Stimulated activated CD4-positive, alpha-beta T cell treated with anti-CD3 and anti-CD28 coated beads, Interleukin-1b, Interleukin-23, amount 100 ng/mL, for 1 hour (primary cell): ENCODE data around the gene RBFOX1.

Experiments
- DNase-seq, 2 donors: peaks; one replicate each; pipeline ENCODE4 v3.0.0-alpha.2; 2020; ENCODE audit warnings: low read depth in 2 of 2

The RBFOX1 gene

DNA sequence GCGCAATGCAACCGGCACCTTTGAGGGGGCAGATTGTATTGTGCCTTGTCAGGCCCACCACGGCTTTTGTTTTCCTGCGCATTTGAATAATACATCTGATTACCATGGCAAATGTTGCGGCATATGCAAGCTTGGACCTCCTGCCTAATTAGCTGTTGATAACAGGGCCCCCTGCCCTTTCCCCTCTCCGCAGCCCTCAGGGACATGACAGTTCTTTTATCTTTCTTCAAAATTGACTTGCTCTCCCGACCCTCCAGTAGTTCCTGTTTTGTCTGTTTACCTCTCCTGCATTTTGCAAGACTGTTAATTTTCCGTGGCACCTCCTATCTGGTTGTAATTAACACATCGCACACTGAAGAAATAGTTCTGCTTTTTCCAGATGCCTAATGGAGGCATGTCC, 86.8 kb downstream of the RBFOX1 start:
- DNase-seq = no peak

DNA sequence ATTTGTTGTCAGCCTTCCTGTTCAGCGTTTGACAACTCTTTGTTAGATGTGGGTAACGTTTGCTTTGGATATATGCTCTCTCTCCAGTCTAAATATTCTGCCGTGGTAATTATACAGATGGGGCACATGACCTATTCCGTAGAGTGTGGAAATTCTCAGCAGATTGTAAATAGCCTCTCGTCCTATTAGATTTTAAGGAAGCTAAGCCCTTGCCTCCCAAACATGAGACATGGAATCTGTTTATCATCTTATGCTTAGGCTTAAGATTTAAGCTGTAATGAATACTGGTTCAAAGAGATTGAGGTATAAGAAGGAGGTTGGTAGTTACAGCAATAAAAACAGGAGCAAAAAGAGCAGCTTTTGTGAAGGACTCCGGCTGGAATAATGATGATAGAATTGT, 87.4 kb downstream of the RBFOX1 start:
- no peak for DNase-seq

DNA sequence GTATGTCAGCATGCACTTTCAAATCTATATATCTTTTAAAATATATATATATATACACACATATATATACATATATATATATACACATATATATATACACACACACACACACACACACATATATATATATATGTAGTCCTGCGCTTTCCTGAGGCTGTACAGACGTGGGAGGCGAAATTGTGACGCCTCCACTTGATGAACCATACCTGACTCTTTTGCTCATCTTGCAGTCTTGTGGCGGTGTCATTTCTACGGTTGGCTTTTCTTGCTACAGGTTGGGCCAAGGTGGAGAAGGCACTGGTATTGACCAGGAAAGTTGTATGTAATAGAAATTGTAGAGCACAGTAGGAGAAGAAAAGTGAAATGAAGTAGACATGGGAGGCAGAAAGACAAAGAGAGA, 88.2 kb downstream of the RBFOX1 start:
- no peak for DNase-seq

DNA sequence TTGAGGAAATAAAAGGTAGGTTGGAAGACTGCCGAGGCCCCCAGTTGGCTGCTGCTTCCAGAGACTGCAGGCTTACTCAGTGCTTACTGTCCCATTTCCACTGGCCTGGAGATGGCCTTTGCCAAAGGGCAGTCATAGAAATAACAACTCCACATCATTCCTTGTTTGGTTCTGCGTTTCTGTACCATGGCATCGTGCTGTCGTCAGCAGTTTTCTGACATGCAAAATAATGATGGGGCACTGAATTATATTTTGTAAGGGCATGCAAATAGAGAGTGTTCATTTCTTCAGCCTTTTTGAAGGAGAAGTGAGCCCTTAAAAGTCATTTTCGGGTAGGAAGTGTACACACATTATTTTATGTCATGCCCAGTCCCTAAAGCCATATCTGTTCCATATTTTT, 88.9 kb downstream of the RBFOX1 start:
- no peak for DNase-seq

DNA sequence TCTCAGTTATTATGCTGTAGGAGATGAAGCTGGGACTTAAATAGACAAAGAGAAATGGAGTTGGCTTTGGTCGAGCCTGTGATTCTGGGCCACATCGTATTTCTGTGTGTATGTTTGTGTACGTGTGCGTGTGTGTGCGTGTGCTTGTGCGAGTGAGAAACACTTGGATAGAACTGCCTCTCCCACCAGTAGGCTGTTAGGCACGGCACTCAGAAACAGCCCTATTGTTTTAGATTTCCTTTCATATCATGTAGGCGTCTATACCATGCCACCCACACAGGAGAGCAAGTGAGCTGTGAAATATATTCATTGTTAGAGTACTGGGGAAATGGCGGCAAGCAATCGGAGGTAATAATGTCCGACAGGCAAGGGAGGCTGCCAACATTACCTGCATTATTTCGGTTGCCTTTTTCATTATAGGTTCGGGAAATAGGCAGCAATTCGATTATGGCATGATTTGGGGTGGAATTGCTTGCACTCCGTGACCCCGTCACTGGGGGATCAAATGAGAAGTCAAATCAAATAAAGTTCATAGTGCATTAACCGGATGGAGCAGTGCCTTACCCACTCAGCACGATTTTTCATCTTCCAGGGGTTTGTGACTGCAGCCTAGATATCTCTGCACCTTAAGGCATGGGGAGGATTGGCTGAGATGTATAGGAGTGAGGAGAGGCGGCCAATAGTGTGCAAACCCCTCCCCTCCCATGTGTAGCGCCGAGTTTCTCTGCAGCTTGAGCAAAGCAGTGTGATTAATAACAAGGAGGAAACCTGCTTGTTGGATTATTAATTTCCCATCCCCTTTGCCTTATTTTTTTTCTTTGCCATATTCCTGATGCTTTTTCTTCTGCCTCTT, 89.6 kb downstream of the RBFOX1 start:
- DNase-seq = no peak

DNA sequence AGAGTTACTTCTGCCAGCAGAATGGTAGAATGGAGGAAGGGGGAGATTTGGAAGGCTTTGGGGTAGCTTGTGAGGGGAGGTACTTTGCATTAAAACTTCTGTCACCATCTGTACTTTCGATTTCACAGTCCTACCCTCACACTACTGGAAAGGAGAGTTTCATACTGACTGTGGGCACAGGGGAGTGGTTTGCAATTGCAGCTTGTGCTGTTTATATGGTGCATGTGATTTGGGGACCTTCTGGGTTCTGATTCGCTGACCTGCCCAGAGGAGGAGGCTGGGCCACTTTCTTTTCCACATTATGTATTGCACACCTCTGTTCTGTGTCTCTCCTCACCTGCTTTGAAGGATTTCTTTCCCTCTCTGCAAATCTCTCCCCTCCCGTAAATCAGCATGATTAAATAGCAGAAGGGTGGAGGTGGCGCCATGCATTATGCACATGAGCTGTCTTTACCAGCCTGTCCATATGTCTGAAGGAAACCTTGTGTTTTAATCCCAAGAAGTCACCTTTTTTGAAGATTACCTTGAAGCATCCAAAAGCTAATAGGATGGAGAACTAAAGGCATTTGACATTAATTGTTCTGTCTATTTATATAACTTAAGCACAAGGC, 90.9 kb downstream of the RBFOX1 start:
- DNase-seq = no peak

DNA sequence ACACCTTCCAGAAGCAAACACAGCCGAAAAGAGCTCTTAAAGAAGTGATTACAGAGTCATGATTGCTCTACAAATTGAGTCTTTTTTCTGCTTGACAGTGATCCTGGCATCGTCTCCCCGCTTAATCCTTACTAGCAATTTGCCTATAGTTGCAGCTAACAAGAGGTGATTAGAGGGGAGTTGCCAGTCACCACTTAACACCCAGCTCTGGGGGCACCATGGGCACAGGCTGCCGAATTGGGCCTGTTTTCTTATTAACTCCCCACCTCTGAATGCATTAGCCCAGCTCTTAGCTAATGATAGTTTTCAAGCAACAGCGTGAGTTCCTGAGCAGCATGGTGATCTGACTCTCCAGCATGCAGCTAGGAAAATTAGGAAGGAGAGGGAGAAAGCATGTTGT, 93.5 kb downstream of the RBFOX1 start:
- no peak for DNase-seq

DNA sequence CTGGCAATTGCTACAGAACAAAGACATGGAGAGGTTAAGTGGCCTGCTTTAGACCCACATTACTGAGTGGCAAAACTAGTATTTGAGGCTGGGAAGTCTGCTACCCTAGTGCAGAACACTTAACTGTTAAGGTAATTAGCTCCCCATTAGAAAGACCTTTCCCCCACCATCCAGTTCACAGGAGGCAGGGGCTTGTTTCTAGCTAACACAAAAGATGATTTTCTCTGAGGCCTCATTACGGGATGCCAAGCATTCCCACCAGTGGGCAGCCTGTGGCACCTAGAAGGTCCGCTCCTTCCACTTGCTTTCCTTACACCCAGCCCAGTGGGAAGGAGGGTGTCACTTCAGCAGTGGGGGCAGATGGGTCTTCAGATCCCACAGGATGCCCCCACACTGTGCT, 99.1 kb downstream of the RBFOX1 start:
- no peak for DNase-seq

DNA sequence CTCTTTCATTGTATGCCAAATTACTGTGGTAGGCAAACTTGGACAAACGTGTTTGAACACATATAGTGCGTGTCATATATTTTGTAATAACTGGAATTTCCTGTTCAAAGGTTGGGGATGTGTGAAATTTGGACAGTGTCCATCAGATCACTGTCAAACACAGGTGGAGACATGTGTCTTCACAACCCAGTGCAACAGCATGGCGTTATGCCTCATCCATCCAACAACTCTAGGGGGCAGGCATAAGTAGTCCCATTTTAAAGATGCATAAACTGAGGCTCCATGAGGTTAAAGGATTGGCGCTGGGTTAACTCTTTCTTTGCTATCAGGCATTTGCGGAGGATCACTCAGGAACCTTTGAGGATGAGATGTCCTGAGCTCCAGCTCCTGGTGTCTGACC, 103.7 kb downstream of the RBFOX1 start:
- no peak for DNase-seq

DNA sequence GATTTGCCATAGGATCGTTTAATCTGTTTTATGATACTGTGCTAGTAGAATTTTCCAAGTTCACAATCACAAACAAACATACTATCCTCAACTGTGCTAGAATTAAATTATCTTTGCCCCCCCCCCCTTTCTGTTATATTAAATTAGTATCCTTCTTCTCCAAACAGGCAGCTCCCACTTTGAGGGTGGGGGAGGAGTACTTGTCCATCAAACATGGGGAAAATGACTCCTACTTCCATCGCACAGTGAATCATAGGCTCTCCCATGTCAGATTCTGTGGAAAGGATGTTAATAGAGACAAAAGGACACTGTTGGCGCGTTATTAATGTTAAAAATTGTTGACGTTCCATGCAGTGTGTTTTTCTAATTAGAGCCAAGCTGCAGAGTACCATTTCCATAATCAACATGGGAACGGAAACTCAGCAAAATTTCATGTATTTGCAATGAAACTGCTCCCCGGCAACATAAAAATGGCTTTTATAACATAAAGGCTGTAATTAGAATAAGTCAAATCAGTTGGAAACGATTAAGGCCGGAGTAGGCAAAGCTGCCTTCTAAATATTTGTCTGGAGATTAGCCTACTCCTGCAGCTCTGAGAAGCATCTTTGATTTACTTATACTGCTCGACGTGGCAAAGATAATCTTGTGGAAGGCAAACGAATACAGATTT, 104.6 kb downstream of the RBFOX1 start:
- DNase-seq = no peak

DNA sequence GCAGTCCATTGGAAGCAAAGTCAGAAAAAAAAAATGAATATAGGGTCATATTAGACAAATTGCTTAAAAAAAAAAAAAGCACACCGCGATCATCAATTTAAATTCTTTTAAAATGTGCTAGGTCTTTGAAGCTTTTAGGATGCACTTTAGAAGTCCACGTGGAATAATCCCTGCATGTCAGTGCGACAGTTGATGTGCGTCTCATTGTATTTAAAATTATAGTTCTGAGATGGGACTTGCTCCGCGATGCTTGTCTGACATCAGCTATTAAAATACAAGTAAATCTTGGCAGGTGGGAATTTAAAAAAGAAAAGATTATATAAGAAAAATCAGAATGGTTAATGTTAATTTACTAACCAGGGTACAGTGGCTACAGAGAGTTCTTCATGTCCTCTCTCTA, 105.2 kb downstream of the RBFOX1 start:
- DNase-seq = no peak

DNA sequence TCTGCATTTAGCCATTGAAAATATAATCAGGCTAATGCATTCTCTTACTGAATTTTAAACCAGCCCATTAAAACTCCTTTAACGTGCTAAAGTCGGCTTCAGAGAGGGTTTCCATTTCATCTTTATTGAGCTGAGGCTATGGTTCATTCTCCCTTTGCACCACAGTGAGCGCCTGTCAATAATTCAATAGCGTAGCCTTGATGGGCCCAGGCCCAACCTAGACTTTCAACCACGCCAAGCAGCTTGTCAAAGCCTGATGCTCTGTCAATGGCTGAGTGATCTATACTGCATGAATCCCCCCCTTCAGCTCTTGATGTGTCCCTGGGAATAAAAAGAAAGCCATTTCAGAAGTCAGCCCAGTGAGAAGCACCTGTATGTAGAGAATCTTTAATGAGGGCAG, 106.0 kb downstream of the RBFOX1 start:
- no peak for DNase-seq

DNA sequence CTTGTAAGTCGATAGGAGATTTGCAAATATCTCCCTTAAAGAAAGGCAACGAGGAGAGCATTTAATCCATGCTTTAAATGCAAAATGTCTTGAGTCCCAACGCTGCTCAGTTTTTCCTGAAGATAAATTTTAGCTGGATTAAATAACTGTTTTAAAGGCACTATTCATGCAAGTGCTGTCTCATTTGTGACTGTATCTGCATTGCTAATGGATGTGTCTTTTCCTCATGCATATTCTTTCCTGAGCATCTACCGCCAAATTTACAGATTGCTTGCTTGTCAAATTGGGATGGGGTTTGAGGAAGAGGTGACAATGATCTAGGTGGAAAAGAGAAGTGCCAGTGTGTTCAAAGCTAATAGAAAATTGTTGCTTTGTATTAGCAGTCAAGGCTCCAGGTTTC, 106.9 kb downstream of the RBFOX1 start:
- DNase-seq = no peak

DNA sequence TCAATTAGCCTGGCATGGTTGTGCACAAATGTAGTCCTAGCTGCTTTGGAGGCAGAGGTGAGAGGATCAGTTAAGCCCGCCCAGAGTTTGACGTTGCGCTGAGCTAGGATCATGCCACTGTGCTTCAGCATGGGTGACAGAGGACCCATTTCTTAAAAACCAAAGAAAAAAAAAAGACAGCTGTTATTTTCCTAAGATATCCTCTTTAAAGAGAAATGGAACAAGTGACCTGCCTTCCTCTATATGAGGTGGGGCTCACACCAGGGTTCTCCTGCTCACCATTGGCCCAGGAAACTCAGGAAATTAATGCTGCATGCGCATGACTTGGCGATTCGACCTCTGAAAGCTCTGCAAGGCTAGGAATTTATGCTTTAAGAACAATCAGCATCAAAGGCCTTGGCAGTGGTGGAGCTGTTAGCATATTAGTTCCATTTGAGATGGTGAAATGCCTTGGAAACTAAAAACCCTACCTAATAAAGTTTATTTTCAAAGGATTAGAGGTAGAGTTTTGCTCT, 108.3 kb downstream of the RBFOX1 start:
- no peak for DNase-seq

DNA sequence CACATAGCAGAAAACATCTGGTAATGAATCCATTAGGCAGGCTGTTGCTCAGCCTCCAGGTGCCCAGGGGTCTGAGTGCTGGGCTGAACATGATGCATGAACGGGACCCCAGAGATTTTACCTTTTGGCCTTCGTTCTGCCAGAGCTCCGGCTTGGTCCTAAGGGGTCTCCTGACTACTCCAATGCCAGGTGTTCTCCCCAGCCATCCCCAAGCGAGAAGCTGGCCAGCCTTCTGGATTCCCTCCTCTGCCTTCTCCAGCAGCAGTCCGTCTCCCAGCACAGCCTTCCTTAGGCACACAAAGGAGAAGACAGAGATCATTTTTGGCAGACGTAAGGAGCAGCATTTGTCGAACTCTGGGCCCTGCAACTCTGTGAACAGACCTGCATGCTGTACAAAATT, 109.4 kb downstream of the RBFOX1 start:
- no peak for DNase-seq

DNA sequence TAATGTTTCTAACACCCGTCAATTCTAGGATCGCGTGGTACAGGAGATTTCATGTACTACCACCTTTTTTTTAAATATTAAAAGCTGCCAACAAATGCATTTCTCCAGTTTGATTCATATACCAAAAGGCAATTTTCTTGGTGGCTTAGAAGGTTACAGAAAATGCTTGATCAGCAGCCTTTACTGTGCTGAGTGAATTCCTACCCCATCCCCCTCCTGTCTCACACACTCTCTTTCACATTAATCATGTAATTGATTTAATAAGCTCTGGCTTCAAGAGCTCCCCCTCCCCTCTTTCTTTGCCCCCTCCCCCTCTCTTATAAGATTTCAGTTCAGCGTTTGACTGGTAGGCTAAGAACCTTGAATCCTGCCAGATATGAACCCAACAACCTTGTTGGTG, 110.5 kb downstream of the RBFOX1 start:
- DNase-seq = no peak

DNA sequence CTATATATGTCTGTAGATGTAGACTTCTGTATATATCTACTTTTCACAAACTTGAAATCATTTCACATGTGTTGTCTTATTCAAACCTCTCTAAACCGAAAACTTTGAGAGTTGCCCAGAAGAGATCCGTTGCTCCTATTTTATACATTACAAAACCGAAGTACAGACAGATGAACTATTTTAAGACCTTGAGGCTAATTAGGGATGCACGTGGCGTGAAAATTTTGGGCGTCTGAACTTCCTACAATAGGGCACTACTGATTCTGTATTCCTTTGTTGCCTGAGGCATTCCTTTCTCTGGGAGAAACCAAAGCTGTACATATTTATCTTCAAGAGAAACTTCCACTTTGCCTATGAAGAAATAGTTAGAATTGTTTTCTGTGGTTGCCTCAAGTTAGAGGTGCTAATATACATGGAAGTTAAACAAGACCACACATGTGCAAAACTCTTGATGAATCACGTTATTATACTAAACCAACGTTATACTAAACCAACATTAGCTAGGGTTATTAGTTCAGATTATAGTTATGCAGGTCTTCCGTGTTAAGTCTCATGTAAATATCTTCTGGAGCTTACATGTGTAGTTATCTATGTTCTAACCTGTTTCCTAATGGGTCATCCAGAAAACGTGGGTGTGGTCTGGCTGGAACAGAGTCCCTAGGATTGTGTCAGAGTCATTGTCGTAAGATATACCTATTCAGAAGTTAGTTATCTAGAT, 111.2 kb downstream of the RBFOX1 start:
- DNase-seq = no peak

DNA sequence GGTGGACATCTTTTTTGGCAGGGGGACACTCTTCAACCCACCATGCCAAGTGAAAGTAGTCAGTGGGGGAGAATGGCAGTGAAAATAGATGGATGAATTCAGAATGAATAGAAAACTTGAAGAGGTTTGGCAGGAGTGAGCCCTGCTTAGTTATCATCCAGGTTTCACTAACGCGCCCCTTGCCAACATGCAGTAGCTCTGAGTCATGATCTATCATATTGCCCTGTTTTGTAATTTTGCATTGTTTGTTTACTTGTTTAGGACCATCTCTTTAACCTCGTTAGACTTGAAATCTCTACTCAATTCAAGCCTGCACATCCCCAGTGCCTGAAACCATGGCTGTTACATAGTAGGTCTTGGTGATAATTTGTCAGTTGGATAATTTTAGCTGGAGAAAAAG, 116.7 kb downstream of the RBFOX1 start:
- DNase-seq = no peak

DNA sequence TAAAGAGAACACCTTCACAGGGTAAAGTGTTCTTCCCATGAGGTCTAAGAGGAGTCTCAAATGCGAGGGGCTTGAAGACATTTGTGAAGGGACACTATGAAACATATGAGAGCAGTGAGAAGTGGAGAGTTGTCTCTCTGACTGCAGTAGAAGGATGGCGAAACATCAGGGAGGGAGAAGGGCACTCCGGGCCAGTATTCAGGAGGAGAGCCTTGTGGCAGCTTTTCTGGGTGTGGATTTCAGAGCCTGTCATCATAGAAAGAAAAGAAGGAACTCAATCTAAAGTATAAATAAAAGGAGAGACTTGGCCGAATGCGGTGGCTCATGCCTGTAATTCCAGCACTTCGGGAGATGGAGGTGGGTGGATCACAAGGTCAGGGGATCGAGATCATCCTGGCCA, 117.2 kb downstream of the RBFOX1 start:
- no peak for DNase-seq

DNA sequence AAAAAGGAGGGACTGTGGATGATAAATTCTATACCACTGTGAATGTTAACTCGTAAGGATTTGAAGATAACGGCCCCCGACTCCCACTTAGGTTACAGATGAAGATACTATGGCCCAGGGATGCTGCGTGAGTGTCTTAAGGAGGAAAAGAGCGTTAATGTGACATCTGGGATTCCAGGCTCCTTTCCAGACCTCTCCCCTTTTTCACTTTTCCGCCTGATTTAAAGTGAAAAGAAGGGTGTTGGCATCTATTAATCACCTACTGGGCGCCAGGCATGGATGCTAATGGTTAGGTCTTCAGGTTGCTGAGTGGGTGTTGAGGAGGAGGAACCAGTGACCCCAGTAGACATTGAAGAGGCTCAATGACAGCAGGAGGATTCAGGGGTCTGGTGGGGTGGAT, 117.8 kb downstream of the RBFOX1 start:
- DNase-seq = no peak

DNA sequence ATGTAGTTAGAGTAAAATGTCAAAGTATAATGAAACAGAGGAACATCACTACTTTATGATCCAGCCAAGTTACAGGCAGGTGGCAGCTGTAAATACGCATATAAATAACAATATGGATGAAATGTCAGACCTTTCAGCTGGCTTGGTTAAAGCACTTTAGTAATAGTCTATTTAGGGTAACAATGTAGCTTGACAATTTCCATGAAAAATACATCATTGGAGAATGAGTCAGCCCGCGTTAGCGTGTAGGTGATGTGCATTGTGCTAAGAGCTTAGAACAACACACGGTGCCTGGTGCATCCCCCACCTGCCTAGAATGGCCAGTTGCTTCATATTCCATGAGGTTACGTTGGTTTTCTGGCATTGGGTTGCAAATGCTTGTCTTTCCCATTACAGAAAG, 119.4 kb downstream of the RBFOX1 start:
- DNase-seq = no peak

DNA sequence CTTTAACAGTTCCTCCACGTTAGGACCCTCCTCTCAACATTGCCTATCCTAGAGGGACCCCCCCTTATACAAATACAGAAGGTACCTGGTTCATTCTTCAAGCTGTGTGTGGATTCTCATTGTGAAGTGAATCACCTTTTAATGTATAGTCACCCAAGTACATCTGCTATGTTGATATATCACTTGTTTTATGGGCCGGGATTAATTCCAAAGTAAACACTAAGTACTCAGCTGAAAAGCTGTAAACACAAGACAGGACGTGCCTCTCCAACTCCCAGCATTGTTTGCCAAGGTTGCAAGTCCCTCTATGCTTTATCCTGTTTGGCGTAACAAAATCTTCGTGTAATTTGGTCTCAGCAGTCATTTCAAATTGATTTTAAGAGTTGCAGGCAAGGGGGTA, 123.6 kb downstream of the RBFOX1 start:
- DNase-seq = no peak
